Lung (tissue), 12 donors: ENCODE measurements around the gene MT1H. TPM values are rescaled to one million over a fixed set of nuclear protein-coding genes. Genes with fewer than 3 reads are reported as not detected.

Source experiments
- ATAC-seq: fragments of 200-7000 bp; cut with Tn5 transposase; one replicate; pipeline ENCODE4 v1.9.1; 2020; ENCODE audit warnings: moderate number of reproducible peaks; ENCODE audit not compliant: insufficient read depth, low FRiP score
- DNase-seq, 3 donors: peaks; one replicate each; pipeline ENCODE4 v3.0.0-alpha.2; 2013 to 2017
- H3K27ac ChIP-seq, 2 donors: one replicate each; pipeline ENCODE4 v1.5.1; 2013; ENCODE audit warnings: mild to moderate bottlenecking in 2 of 2, moderate library complexity in 2 of 2, control low read depth in 1 of 2, inconsistent platforms in 1 of 2, low read depth in 1 of 2, low read length in 1 of 2
- H3K27me3 ChIP-seq, 3 donors: one replicate each; pipeline ENCODE4 v1.5.1; 2013; ENCODE audit warnings: low read length in 2 of 3; ENCODE audit not compliant: control insufficient read depth in 3 of 3, insufficient read depth in 3 of 3
- H3K36me3 ChIP-seq, 4 donors: one replicate each; pipeline ENCODE4 v1.5.1; 2013; ENCODE audit warnings: low read length in 4 of 4, mild to moderate bottlenecking in 1 of 4, moderate library complexity in 1 of 4; ENCODE audit not compliant: control insufficient read depth in 4 of 4, insufficient read depth in 4 of 4
- H3K4me1 ChIP-seq, 5 donors: one replicate each; pipeline ENCODE4 v1.5.1; 2013; ENCODE audit warnings: low read length in 5 of 5, mild to moderate bottlenecking in 2 of 5, moderate library complexity in 1 of 5; ENCODE audit not compliant: control insufficient read depth in 5 of 5, insufficient read depth in 5 of 5
- H3K4me3 ChIP-seq: one replicate; pipeline ENCODE4 v1.5.1; 2013; ENCODE audit warnings: mild to moderate bottlenecking, control low read depth, moderate library complexity
- H3K9ac ChIP-seq, 2 donors: one replicate each; pipeline ENCODE4 v1.5.1; 2013; ENCODE audit warnings: low read length in 2 of 2, control low read depth in 1 of 2; ENCODE audit not compliant: insufficient read depth in 1 of 2
- H3K9me3 ChIP-seq, 4 donors: one replicate each; pipeline ENCODE4 v1.5.1; 2013; ENCODE audit warnings: low read length in 3 of 4, mild to moderate bottlenecking in 1 of 4, moderate library complexity in 1 of 4; ENCODE audit not compliant: control insufficient read depth in 4 of 4, insufficient read depth in 3 of 4
- WGBS, 2 donors: extraction: QIAGEN DNeasy Blood & Tissue Kit; methylation state at CpG; one replicate each; pipeline ENCODE4 v1.1.7; 2013; 5-methylcytosine and 5-hydroxymethylcytosine counted together
- polyA plus RNA-seq, 2 donors: library from polyadenylated mRNA; stranded (reverse); fragments of 200-250 nt; gene quantifications; one replicate each; pipeline ENCODE4 v1.2.1, GENCODE V29; 2013
- total RNA-seq, 2 donors: library from RNA; depleted of rRNA in 1 of 2; stranded (reverse); fragments of >200 nt in 1 of 2; gene quantifications; one replicate each; pipeline ENCODE4 v1.2.1, GENCODE V29; 2014 to 2021
- TF ChIP-seq, protein P1 (sequence below): IDR thresholded peaks from 2 replicates; pipeline ENCODE4 v1.5.1; 2012; ENCODE audit warnings: mild to moderate bottlenecking; ENCODE audit errors: control extremely low read depth, extremely low read depth
- donor health status: control.
- donor health status: control.
- donor health status: Bipolar disorder and iron deficiency.
- donor health status: healthy.
- donor health status: DM: yes; HTN: yes; CAD: no.

MT1H gene
- total and polyA plus RNA-seq, 4 donors: 1.9 to 10.3 (median 4.4) TPM; not detected in 1

DNA sequence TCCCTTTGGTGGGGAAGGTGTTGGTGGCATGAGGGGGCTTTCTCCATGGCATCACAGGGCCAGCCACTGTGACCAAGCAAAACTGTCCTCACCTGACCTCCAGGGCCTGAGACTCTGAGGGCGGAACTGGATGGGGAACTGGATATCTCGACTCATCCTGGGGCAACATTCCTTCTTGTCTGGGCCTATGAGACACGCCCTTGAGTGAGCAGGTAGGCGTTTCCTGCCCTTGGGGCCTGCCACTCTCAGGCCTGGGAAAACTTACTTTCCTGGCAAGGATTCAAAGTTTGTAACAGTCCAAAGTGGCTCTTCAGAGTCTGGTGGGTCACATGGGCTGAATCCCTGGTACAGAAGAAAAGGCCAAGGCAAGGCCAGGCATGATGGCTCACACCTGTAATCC lies 22.3 kb downstream of the MT1H start:
- WGBS, 2 donors: 57 to 73% methylated on average over 4 of the region's 4 CpGs
- peak; percentile 82 for ATAC-seq
- Histone ChIP-seq H3K27ac (no peak overlapping the region), H3K9me3 (no peaks in the 10 kb centered on the region), H3K27me3 (no peaks in the 10 kb centered on the region), H3K9ac (no peak overlapping the region), H3K4me3 (no peak overlapping the region), H3K4me1 (peaks cover 0 to 2% (median 0%) of the 10 kb centered on the region in 5 donors), H3K36me3 (no peaks in the 10 kb centered on the region)
- DNase-seq: peak; percentile 64 to 83 (median 73)
- TF ChIP-seq, protein P1, sequence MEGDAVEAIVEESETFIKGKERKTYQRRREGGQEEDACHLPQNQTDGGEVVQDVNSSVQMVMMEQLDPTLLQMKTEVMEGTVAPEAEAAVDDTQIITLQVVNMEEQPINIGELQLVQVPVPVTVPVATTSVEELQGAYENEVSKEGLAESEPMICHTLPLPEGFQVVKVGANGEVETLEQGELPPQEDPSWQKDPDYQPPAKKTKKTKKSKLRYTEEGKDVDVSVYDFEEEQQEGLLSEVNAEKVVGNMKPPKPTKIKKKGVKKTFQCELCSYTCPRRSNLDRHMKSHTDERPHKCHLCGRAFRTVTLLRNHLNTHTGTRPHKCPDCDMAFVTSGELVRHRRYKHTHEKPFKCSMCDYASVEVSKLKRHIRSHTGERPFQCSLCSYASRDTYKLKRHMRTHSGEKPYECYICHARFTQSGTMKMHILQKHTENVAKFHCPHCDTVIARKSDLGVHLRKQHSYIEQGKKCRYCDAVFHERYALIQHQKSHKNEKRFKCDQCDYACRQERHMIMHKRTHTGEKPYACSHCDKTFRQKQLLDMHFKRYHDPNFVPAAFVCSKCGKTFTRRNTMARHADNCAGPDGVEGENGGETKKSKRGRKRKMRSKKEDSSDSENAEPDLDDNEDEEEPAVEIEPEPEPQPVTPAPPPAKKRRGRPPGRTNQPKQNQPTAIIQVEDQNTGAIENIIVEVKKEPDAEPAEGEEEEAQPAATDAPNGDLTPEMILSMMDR: no peak

- H3K4me3 ChIP-seq: no peak overlapping the region
- ATAC-seq (no peak), DNase-seq (no peak)
- no peaks in the 10 kb centered on the region for H3K27me3 ChIP-seq
- no peak overlapping the region for H3K9ac ChIP-seq
- H3K4me1 ChIP-seq: peaks cover 0 to 2% (median 0%) of the 10 kb centered on the region in 5 donors
- 83 to 100% methylated on average over 1 of the region's 1 CpG for WGBS, 2 donors
- TF ChIP-seq, protein P1: no peak
- H3K27ac ChIP-seq: no peak overlapping the region
- no peaks in the 10 kb centered on the region for H3K36me3 ChIP-seq
- H3K9me3 ChIP-seq: peaks cover 0 to 3% (median 0%) of the 10 kb centered on the region in 4 donors
These were observed 25.6 kb downstream of the MT1H start for GRCh38 chr16:56695246-56695645.

GRCh38 chr16:56697456-56698155 lies 28.0 kb downstream of the MT1H start:
- WGBS, 2 donors: 93 to 96% methylated on average over 5 of the region's 5 CpGs
- no peak for ATAC-seq
- peaks cover 0 to 3% (median 0%) of the 10 kb centered on the region in 4 donors for H3K9me3 ChIP-seq

More at GRCh38 chr16:56697456-56698155, 28.0 kb downstream of the MT1H start:
- TF ChIP-seq, protein P1: no peak
- no peak overlapping the region for H3K9ac ChIP-seq
- H3K36me3 ChIP-seq: no peaks in the 10 kb centered on the region
- no peaks in the 10 kb centered on the region for H3K27me3 ChIP-seq
- no peak for DNase-seq
- no peak overlapping the region for H3K4me3 ChIP-seq
- H3K27ac ChIP-seq: no peak overlapping the region
- no peaks in the 10 kb centered on the region for H3K4me1 ChIP-seq
